Endothelial cell of umbilical vein (primary cell): ENCODE data around the gene TMEM74B. TPM values are rescaled to one million over a fixed set of nuclear protein-coding genes. Genes with fewer than 3 reads are reported as not detected.

ENCODE experiments used
- BruUV-seq: library from RNA; stranded (reverse); fragments of 400-500 nt; replicated peaks from 2 replicates; lab custom pipeline; 2021; lab: Mats Ljungman, UMichigan
- CTCF ChIA-PET: fragments of 300-600, 350-600 bp; sonication (Branson Sonifier 250); formaldehyde crosslinking; loops from one replicate; lab custom pipeline; 2021; ENCODE audit warnings: antibody characterized with exemption, inconsistent platforms; lab: Charles Lee
- POLR2A ChIA-PET: fragments of 300-600, 350-600 bp; sonication (Branson Sonifier 250); formaldehyde crosslinking; loops from one replicate; lab custom pipeline; 2021; ENCODE audit warnings: antibody characterized with exemption, inconsistent platforms; lab: Charles Lee
- DNase-seq: peaks from one replicate; pipeline ENCODE4 v3.0.0-alpha.2; 2011; ENCODE audit warnings: low read depth, low spot score
- FAIRE-seq: peaks from 2 replicates; lab custom pipeline; 2011; peaks lifted over from hg19 to GRCh38; lab: Jason Lieb, UNC
- H2AFZ ChIP-seq: 2 replicates; pipeline ENCODE4 v1.6.0; 2012; ENCODE audit warnings: low read depth, low read length, control low read depth, inconsistent platforms
- H3K27ac ChIP-seq: 2 replicates; pipeline ENCODE4 v1.5.1; 2011; ENCODE audit warnings: low read depth, mild to moderate bottlenecking, control low read depth, low read length, moderate library complexity; ENCODE audit not compliant: insufficient read depth
- H3K27me3 ChIP-seq, 2 experiments: 2 replicates each; pipeline versions ENCODE4 v1.6.0 to v1.6.1; 2011; ENCODE audit warnings: low read length in 2 of 2, mixed read lengths in 1 of 2; ENCODE audit not compliant: control insufficient read depth in 2 of 2, insufficient read depth in 2 of 2
- H3K36me3 ChIP-seq, 2 experiments: 2 replicates in 1 of 2; 3 replicates in 1 of 2; pipeline ENCODE4 v1.5.1; 2011; ENCODE audit warnings: low read length in 2 of 2, mild to moderate bottlenecking in 1 of 2, moderate library complexity in 1 of 2; ENCODE audit not compliant: control insufficient read depth in 2 of 2, insufficient read depth in 2 of 2; ENCODE audit errors: extremely low read depth in 1 of 2
- H3K4me1 ChIP-seq: 3 replicates; pipeline ENCODE4 v1.5.1; 2011; ENCODE audit warnings: mild to moderate bottlenecking, low read length; ENCODE audit not compliant: control insufficient read depth, insufficient read depth; ENCODE audit errors: extremely low read depth
- H3K4me2 ChIP-seq: 2 replicates; pipeline ENCODE4 v1.6.1; 2011; ENCODE audit warnings: low read length, control low read depth, mixed read lengths; ENCODE audit not compliant: insufficient read depth
- H3K4me3 ChIP-seq, 3 experiments: fragments of 200-600 bp in 1 of 3; sonication (generic), shearing (Covaris generic) in 1 of 3; replicated peaks in 1 of 3; 2 replicates each; pipeline ENCODE4 v1.5.1; 2011 to 2016; ENCODE audit warnings: control low read depth in 3 of 3, low read length in 3 of 3, mild to moderate bottlenecking in 2 of 3, inconsistent platforms in 1 of 3, low read depth in 1 of 3, moderate library complexity in 1 of 3; ENCODE audit not compliant: insufficient read depth in 1 of 3
- H3K79me2 ChIP-seq: 2 replicates; pipeline ENCODE4 v1.6.0; 2012; ENCODE audit warnings: low read length, inconsistent platforms; ENCODE audit not compliant: control insufficient read depth, insufficient read depth
- H3K9ac ChIP-seq: replicated peaks from 2 replicates; pipeline ENCODE3; 2011; ENCODE audit warnings: low read length, control low read depth; ENCODE audit not compliant: insufficient read depth; ENCODE audit errors: extremely low read depth
- H3K9me1 ChIP-seq: replicated peaks from 3 replicates; pipeline ENCODE4 v1.6.0; 2011; ENCODE audit warnings: mild to moderate bottlenecking, low read length; ENCODE audit not compliant: control insufficient read depth, insufficient read depth; ENCODE audit errors: extremely low read depth
- H3K9me3 ChIP-seq: replicated peaks from 2 replicates; pipeline ENCODE4 v1.5.1; 2012; ENCODE audit warnings: low read length, inconsistent platforms; ENCODE audit not compliant: control insufficient read depth, insufficient read depth
- H4K20me1 ChIP-seq: replicated peaks from 2 replicates; pipeline ENCODE3; 2011; ENCODE audit warnings: mild to moderate bottlenecking, low read length; ENCODE audit not compliant: control insufficient read depth, insufficient read depth; ENCODE audit errors: extremely low read depth
- EZH2 ChIP-seq: IDR thresholded peaks from 2 replicates; pipeline ENCODE4 v1.6.1; 2012; ENCODE audit warnings: borderline replicate concordance, low read depth, mild to moderate bottlenecking, moderate library complexity, low read length, inconsistent platforms; ENCODE audit not compliant: severe bottlenecking
- FOS ChIP-seq: IDR thresholded peaks from 2 replicates; pipeline ENCODE4 v1.6.1; 2011; ENCODE audit warnings: mild to moderate bottlenecking, low read length, moderate library complexity, borderline replicate concordance; ENCODE audit not compliant: insufficient read depth
- GATA2 ChIP-seq: IDR thresholded peaks from 2 replicates; pipeline ENCODE4 v1.7.0; 2011; ENCODE audit warnings: low read depth, mild to moderate bottlenecking, moderate library complexity, mixed read lengths, low read length; ENCODE audit not compliant: insufficient read length, insufficient read depth
- JUN ChIP-seq: IDR thresholded peaks from 2 replicates; pipeline ENCODE4 v1.6.1; 2011; ENCODE audit warnings: borderline replicate concordance, low read depth; ENCODE audit not compliant: insufficient read length, insufficient read depth
- MYC ChIP-seq: IDR thresholded peaks from one replicate; pipeline ENCODE4 v1.6.1; 2011; ENCODE audit warnings: mild to moderate bottlenecking, low read depth, low read length
- POLR2A ChIP-seq: IDR thresholded peaks from 2 replicates; pipeline ENCODE4 v1.6.1; 2012; ENCODE audit warnings: low read depth, mild to moderate bottlenecking, control low read depth, low read length
- POLR2AphosphoS5 ChIP-seq: IDR thresholded peaks from 2 replicates; pipeline ENCODE4 v1.6.1; 2012; ENCODE audit warnings: low read depth, mild to moderate bottlenecking, control low read depth, low read length, moderate library complexity; ENCODE audit not compliant: insufficient read depth
- dilution Hi-C: fragments of 300-500 bp; cut with MboI; formaldehyde crosslinking; loops from one replicate; pipeline ENCODE4 v1.15.0; 2019; ENCODE audit warnings: low sequenced_read_pairs; ENCODE audit not compliant: extremely low pct_ligation_motif_present
- intact Hi-C: fragments of 100-400 bp; cut with micrococcal nuclease; formaldehyde crosslinking; loops from one replicate; pipeline ENCODE4 v1.10.0; 2022
- polyA plus RNA-seq, 4 experiments: library from polyadenylated mRNA; depleted of rRNA in 3 of 4; stranded (reverse) in 3 of 4; unstranded in 1 of 4; fragments of >200 nt; gene quantifications; 2 replicates each; pipeline versions ENCODE4 v1.2.1 to v1.2.3, GENCODE V29; 2011 to 2012; ENCODE audit warnings: missing spikeins in 1 of 4
- total RNA-seq: library from RNA; stranded (reverse); gene quantifications from 2 replicates; pipeline ENCODE4 v1.2.3, GENCODE V29; 2021
- TF ChIP-seq, protein P1 (sequence below), 2 donors: IDR thresholded peaks; 1 replicate in 1 of 2; 2 replicates in 1 of 2; pipeline ENCODE4 v1.5.1; 2011; ENCODE audit warnings: low read length in 2 of 2, mild to moderate bottlenecking in 2 of 2, moderate library complexity in 2 of 2, control low read depth in 1 of 2, inconsistent platforms in 1 of 2, low read depth in 1 of 2; ENCODE audit not compliant: insufficient read depth in 1 of 2; ENCODE audit errors: extremely low read depth in 1 of 2
- TF ChIP-seq, protein P2 (sequence below): IDR thresholded peaks from 2 replicates; pipeline ENCODE4 v1.6.1; 2011; ENCODE audit not compliant: insufficient read depth, insufficient read length

Gene TMEM74B
- total and polyA plus RNA-seq, 2 donors (not counting 3 experiments of a cell fraction or from before 2014, with no cell fraction given), result 0.26 to 1.1 TPM

DNA sequence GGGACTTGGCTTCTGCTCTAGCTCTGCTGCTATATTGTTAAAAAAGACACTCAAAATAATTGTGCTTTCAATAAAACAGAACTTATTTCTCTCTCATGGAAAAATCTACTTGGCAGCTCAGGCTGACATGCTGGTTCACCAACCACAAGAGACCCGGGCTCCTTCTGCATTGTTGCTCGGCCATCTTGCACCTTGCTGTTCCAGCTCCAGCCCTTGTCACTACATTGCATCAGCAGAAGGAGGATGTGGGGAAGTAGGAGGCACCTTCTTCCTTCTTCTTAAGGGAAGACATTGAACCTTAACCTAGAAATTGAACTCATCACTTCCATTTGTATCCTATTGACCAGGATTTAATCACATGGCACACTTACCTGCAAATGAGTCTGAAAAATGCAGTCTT lies 11.9 kb upstream of the TMEM74B start:
- no TSS peak for BruUV-seq
- no peaks in the 10 kb centered on the region for H3K36me3 ChIP-seq
- POLR2A ChIA-PET, result no interaction called here
- dilution Hi-C loops, result no loop called here
- no peaks in the 10 kb centered on the region for H3K9me1 ChIP-seq
- no peaks in the 10 kb centered on the region for H3K4me1 ChIP-seq
- no peaks in the 10 kb centered on the region for H4K20me1 ChIP-seq
- no peak overlapping the region for H2AFZ ChIP-seq
- H3K79me2 ChIP-seq, result no peaks in the 10 kb centered on the region
- no peak overlapping the region for H3K9ac ChIP-seq
- H3K27ac ChIP-seq, result no peak overlapping the region
- peaks cover 4 to 15% of the 10 kb centered on the region in 2 experiments for H3K27me3 ChIP-seq
- H3K4me3 ChIP-seq, result no peak overlapping the region
- no peak for TF ChIP-seq JUN
- TF ChIP-seq, protein P1, sequence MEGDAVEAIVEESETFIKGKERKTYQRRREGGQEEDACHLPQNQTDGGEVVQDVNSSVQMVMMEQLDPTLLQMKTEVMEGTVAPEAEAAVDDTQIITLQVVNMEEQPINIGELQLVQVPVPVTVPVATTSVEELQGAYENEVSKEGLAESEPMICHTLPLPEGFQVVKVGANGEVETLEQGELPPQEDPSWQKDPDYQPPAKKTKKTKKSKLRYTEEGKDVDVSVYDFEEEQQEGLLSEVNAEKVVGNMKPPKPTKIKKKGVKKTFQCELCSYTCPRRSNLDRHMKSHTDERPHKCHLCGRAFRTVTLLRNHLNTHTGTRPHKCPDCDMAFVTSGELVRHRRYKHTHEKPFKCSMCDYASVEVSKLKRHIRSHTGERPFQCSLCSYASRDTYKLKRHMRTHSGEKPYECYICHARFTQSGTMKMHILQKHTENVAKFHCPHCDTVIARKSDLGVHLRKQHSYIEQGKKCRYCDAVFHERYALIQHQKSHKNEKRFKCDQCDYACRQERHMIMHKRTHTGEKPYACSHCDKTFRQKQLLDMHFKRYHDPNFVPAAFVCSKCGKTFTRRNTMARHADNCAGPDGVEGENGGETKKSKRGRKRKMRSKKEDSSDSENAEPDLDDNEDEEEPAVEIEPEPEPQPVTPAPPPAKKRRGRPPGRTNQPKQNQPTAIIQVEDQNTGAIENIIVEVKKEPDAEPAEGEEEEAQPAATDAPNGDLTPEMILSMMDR (IDR thresholded peaks at IDR 0.05; ENCODE audit: extremely low read depth in 1 of 2, insufficient read depth in 1 of 2, low read depth in 1 of 2, low read length in 2 of 2), result no peak
- no peak for TF ChIP-seq FOS
- TF ChIP-seq EZH2, result no peak
- no peak for TF ChIP-seq POLR2A
- CTCF ChIA-PET, result interaction anchor here (1.1 kb wide), 1 partner anchor 88 kb away, joined by 3 read pairs; no protein-coding TSS in a partner anchor
- FAIRE-seq (no peak), DNase-seq (no peak)
- no peak overlapping the region for H3K4me2 ChIP-seq
- no peaks in the 10 kb centered on the region for H3K9me3 ChIP-seq
- intact Hi-C loops, result no loop called here

DNA sequence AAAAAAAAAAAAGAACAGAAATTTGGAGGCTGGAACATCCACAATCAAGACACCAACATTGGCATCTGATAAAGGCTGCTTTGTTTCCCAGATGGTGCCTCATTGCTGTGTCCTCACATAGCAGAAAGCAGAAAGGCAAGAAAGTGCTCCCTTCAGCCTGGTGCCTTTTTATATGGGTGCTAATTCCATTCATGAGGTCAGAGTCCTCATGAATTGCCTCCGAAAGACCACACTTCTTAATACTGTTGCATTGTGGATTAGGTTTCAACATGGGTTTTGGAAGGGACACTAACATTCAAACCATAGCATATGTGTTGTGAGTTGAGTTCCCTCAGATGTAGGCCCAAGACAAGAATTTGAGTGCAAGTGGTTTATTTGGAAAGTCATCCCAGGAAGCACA lies 10.4 kb upstream of the TMEM74B start:
- Histone ChIP-seq H4K20me1 (no peaks in the 10 kb centered on the region), H3K4me1 (no peaks in the 10 kb centered on the region), H2AFZ (no peak overlapping the region), H3K4me3 (no peak overlapping the region), H3K9me3 (no peaks in the 10 kb centered on the region), H3K4me2 (no peak overlapping the region), H3K9me1 (no peaks in the 10 kb centered on the region), H3K27ac (no peak overlapping the region), H3K36me3 (no peaks in the 10 kb centered on the region), H3K27me3 (peaks cover 5 to 24% of the 10 kb centered on the region in 2 experiments), H3K79me2 (no peaks in the 10 kb centered on the region), H3K9ac (no peak overlapping the region)
- DNase-seq (no peak), FAIRE-seq (no peak)
- ChIA-PET POLR2A (no interaction called here), CTCF (no interaction called here)
- no TSS peak for BruUV-seq
- intact Hi-C loops, result no loop called here
- no peak for TF ChIP-seq GATA2
- no peak for TF ChIP-seq MYC
- TF ChIP-seq, protein P1 (IDR thresholded peaks at IDR 0.05; ENCODE audit: extremely low read depth in 1 of 2, insufficient read depth in 1 of 2, low read depth in 1 of 2, low read length in 2 of 2), result no peak
- TF ChIP-seq POLR2AphosphoS5, result no peak
- TF ChIP-seq FOS, result no peak
- TF ChIP-seq, protein P2, sequence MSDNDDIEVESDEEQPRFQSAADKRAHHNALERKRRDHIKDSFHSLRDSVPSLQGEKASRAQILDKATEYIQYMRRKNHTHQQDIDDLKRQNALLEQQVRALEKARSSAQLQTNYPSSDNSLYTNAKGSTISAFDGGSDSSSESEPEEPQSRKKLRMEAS, result no peak
- no peak for TF ChIP-seq EZH2
- no peak for TF ChIP-seq JUN
- no peak for TF ChIP-seq POLR2A
- dilution Hi-C loops, result no loop called here
